SU-DHL-6 (cell line): ENCODE results near the gene C1orf141.

ENCODE experiments used
- CTCF ChIP-seq: fragments of 200-600 bp; sonication (generic); IDR thresholded peaks from one replicate; pipeline ENCODE4 v1.5.1; 2017; ENCODE audit warnings: antibody characterized with exemption, mild to moderate bottlenecking, low read length, moderate library complexity; ENCODE audit not compliant: insufficient read depth, poor library complexity, severe bottlenecking
- EZH2phosphoT487 ChIP-seq: fragments of 200-600 bp; sonication (generic), shearing (Covaris generic); conservative IDR thresholded peaks from 2 replicates; pipeline ENCODE4 v1.6.1; 2018; ENCODE audit warnings: mild to moderate bottlenecking, antibody characterized with exemption, low read length, moderate library complexity, mixed read lengths

DNA sequence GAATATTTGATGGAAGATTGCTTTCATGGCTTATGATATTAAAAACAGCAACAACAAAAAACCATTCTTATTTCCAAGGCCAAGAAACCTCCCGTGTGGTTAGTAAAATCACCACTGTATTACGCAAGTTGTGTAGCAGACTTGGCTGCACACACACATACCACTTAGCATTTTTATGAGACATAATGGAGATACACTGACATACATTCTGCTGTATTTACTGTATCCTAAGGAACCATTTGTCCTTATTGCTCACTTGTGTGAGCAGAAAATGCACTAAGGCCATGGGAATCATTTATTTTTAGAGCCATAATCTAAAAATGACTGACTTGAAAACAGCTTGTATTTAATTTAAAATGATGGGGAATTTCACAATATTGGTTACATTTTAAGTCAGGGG, 584 bp upstream of the C1orf141 start:
- TF ChIP-seq CTCF: no peak
- no peak for TF ChIP-seq EZH2phosphoT487
